MCF 10A (cell line): ENCODE results near the gene SMPD4. TPM values are rescaled to one million over a fixed set of nuclear protein-coding genes. Genes with fewer than 3 reads are reported as not detected.
"Not testable (repeated sequence)": the region's sequence is repeated elsewhere in the genome, so short reads cannot be mapped to it uniquely, and the experiment has no call there.

Experiments
- BruUV-seq: library from RNA; stranded (reverse); fragments of 400-500 nt; replicated peaks from 2 replicates; lab custom pipeline; 2021; lab: Mats Ljungman, UMichigan
- CTCF ChIA-PET: fragments of 300-600 bp; sonication (Branson Sonifier 250); formaldehyde crosslinking; extraction: SDS; loops from one replicate; lab custom pipeline; 2021; ENCODE audit warnings: antibody characterized with exemption, inconsistent platforms; lab: Yijun Ruan, JAX
- POLR2A ChIA-PET: fragments of 300-600, 350-650 bp; sonication (Branson Sonifier 250); formaldehyde crosslinking; extraction: SDS; loops from one replicate; lab custom pipeline; 2020; ENCODE audit warnings: antibody characterized with exemption, inconsistent platforms; lab: Yijun Ruan, JAX
- DNase-seq: peaks from one replicate; pipeline ENCODE4 v3.0.0-alpha.2; 2018; ENCODE audit not compliant: unreplicated experiment
- H3K27ac Mint-ChIP-seq: one replicate; pipeline ENCODE4 v1.8.0; 2022; ENCODE audit warnings: mild to moderate bottlenecking, low read depth, mixed read lengths; ENCODE audit not compliant: unreplicated experiment
- H3K27me3 Mint-ChIP-seq: one replicate; pipeline ENCODE4 v1.8.0; 2022; ENCODE audit warnings: mixed read lengths; ENCODE audit not compliant: insufficient read depth, unreplicated experiment
- H3K36me3 Mint-ChIP-seq: one replicate; pipeline ENCODE4 v1.8.0; 2022; ENCODE audit warnings: mild to moderate bottlenecking, moderate library complexity, mixed read lengths; ENCODE audit not compliant: insufficient read depth, unreplicated experiment
- H3K4me1 Mint-ChIP-seq: one replicate; pipeline ENCODE4 v1.8.0; 2022; ENCODE audit warnings: mixed read lengths; ENCODE audit not compliant: insufficient read depth, unreplicated experiment
- H3K4me3 Mint-ChIP-seq: one replicate; pipeline ENCODE4 v1.8.0; 2022; ENCODE audit warnings: mild to moderate bottlenecking, moderate library complexity, mixed read lengths; ENCODE audit not compliant: unreplicated experiment
- H3K9me3 Mint-ChIP-seq: one replicate; pipeline ENCODE4 v1.8.0; 2022; ENCODE audit warnings: mixed read lengths; ENCODE audit not compliant: unreplicated experiment
- CTCF ChIP-seq: fragments of 200-600 bp; IDR thresholded peaks from one replicate; pipeline ENCODE4 v1.8.0; 2022; ENCODE audit warnings: antibody characterized with exemption, mild to moderate bottlenecking; ENCODE audit not compliant: unreplicated experiment
- intact Hi-C: fragments of 100-400 bp; cut with micrococcal nuclease; formaldehyde crosslinking; loops from 2 replicates; pipeline ENCODE4 v1.14.1; 2022
- total RNA-seq: library from RNA; stranded (reverse); gene quantifications from 2 replicates; pipeline ENCODE4 v1.2.3, GENCODE V29; 2022

Gene SMPD4
- total RNA-seq, 1 experiment from 2014 or later: 41.1 TPM

- intact Hi-C loops: loop anchor here (1.0 kb wide), 1 partner anchor 176 kb away; no protein-coding TSS in a partner anchor
- Mint-ChIP-seq H3K4me1 (no peaks in the 10 kb centered on the region), H3K9me3 (no peaks in the 10 kb centered on the region), H3K27ac (no peak overlapping the region), H3K4me3 (no peak overlapping the region), H3K27me3 (no peaks in the 10 kb centered on the region), H3K36me3 (peaks cover 23% of the 10 kb centered on the region)
- BruUV-seq: no TSS peak
- no peak for TF ChIP-seq CTCF
- CTCF ChIA-PET: no interaction called here
- no peak for DNase-seq
- POLR2A ChIA-PET: no interaction called here
Measured at GRCh38 chr2:130156624-130157004, 24.8 kb downstream of the SMPD4 start.

GRCh38 chr2:130155956-130156623 lies 25.3 kb downstream of the SMPD4 start:
- POLR2A ChIA-PET, H3K4me1 Mint-ChIP-seq, BruUV-seq, H3K27ac Mint-ChIP-seq, H3K4me3 Mint-ChIP-seq, H3K27me3 Mint-ChIP-seq, H3K9me3 Mint-ChIP-seq: not testable (repeated sequence)
- H3K36me3 Mint-ChIP-seq: peaks cover 23% of the 10 kb centered on the region
- CTCF ChIA-PET: interaction anchor here (0.6 to 0.9 kb wide), 4 partner anchors 13 to 195 kb away, joined by 3 to 4 read pairs (median 3); no protein-coding TSS in a partner anchor
- intact Hi-C loops: loop anchor here (1.0 kb wide), 1 partner anchor 176 kb away; no protein-coding TSS in a partner anchor
- peak; percentile 66 for DNase-seq
- TF ChIP-seq CTCF: peak; percentile 42

GRCh38 chr2:130154773-130155765 lies 26.3 kb downstream of the SMPD4 start:
- POLR2A ChIA-PET: no interaction called here
- CTCF ChIA-PET: interaction anchor here (0.6 to 0.9 kb wide), 6 partner anchors 14 to 492 kb away, joined by 3 to 5 read pairs (median 3); no protein-coding TSS in a partner anchor
- H3K9me3 Mint-ChIP-seq: no peaks in the 10 kb centered on the region
- no peak overlapping the region for H3K27ac Mint-ChIP-seq
- no peak for TF ChIP-seq CTCF
- BruUV-seq: no TSS peak
- no peaks in the 10 kb centered on the region for H3K27me3 Mint-ChIP-seq
- no peak for DNase-seq
- no peaks in the 10 kb centered on the region for H3K4me1 Mint-ChIP-seq
- intact Hi-C loops: no loop called here
- no peak overlapping the region for H3K4me3 Mint-ChIP-seq
- peaks cover 19% of the 10 kb centered on the region for H3K36me3 Mint-ChIP-seq

- H3K27ac Mint-ChIP-seq, BruUV-seq, intact Hi-C loops, H3K4me3 Mint-ChIP-seq, H3K9me3 Mint-ChIP-seq, POLR2A ChIA-PET, DNase-seq, H3K27me3 Mint-ChIP-seq, H3K4me1 Mint-ChIP-seq: not testable (repeated sequence)
- peaks cover 12% of the 10 kb centered on the region for H3K36me3 Mint-ChIP-seq
- CTCF ChIA-PET: interaction anchor here (0.8 kb wide), 1 partner anchor 176 kb away, joined by 5 read pairs; no protein-coding TSS in a partner anchor
Measured at GRCh38 chr2:130154423-130154770, 27.0 kb downstream of the SMPD4 start.

- H3K4me3 Mint-ChIP-seq, H3K9me3 Mint-ChIP-seq, H3K27ac Mint-ChIP-seq, intact Hi-C loops, H3K4me1 Mint-ChIP-seq, H3K27me3 Mint-ChIP-seq, DNase-seq, POLR2A ChIA-PET, BruUV-seq: not testable (repeated sequence)
- CTCF ChIA-PET: interaction anchor here (0.6 kb wide), 1 partner anchor 10 kb away, joined by 3 read pairs; no protein-coding TSS in a partner anchor
- peaks cover 12% of the 10 kb centered on the region for H3K36me3 Mint-ChIP-seq
Measured at GRCh38 chr2:130153721-130154422, 27.5 kb downstream of the SMPD4 start.
